MM.1S (cell line): ENCODE measurements around the gene RAVER1.

ENCODE experiments used
- CTCF ChIP-seq: fragments of 300-600 bp; sonication (generic); IDR thresholded peaks from 2 replicates; pipeline ENCODE4 v1.5.1; 2016; ENCODE audit warnings: antibody characterized with exemption, low read length, mixed read lengths
- EZH2 ChIP-seq: fragments of 300-600 bp; sonication (generic); optimal IDR thresholded peaks from 2 replicates; pipeline ENCODE3; 2017; ENCODE audit warnings: low read depth, mild to moderate bottlenecking, antibody characterized with exemption, low read length, mixed read lengths

- no peak for TF ChIP-seq EZH2
- no peak for TF ChIP-seq CTCF
Measured at GRCh38 chr19:10306327-10306726, 27.0 kb downstream of the RAVER1 start.
